Astrocyte of the cerebellum (primary cell): ENCODE results near the gene PHGDH.

ENCODE experiments used
- DNase-seq: peaks from one replicate; pipeline ENCODE4 v3.0.0-alpha.2; 2011; ENCODE audit warnings: low read depth
- H3K4me3 ChIP-seq: 2 replicates; pipeline ENCODE4 v1.5.1; 2011; ENCODE audit warnings: mild to moderate bottlenecking, low read depth, low read length, moderate library complexity
- in situ Hi-C: cut with HindIII; loops from 2 replicates; pipeline ENCODE4 v1.10.0; 2017; ENCODE audit warnings: low sequenced_read_pairs
- TF ChIP-seq, protein P1 (sequence below): IDR thresholded peaks from 2 replicates; pipeline ENCODE4 v1.5.1; 2012; ENCODE audit warnings: low read length, low read depth, moderate library complexity, mild to moderate bottlenecking; ENCODE audit errors: missing control alignments

PHGDH gene

DNA sequence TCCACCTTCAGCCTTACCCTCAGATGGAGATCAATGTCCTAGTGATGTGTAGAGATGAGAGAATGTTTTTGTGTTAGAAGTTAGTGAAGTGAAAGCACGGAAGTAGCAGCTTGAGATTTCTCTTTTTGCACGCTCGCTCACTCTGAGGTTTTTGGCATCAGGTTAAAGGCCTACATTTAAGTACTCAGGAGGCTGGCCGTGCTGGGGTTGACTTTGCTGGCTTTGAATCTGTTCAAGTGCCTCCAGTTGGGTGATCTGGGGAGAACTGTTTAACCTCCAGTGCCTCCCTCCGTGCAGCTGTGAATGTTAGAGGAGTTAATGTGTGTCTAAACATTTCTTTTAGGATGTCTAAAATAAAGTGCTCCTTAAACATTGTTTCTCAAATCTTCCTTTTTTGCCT, 13.9 kb downstream of the PHGDH start:
- no peak overlapping the region for H3K4me3 ChIP-seq
- in situ Hi-C loops, result no loop called here
- DNase-seq, result no peak
- TF ChIP-seq, protein P1, sequence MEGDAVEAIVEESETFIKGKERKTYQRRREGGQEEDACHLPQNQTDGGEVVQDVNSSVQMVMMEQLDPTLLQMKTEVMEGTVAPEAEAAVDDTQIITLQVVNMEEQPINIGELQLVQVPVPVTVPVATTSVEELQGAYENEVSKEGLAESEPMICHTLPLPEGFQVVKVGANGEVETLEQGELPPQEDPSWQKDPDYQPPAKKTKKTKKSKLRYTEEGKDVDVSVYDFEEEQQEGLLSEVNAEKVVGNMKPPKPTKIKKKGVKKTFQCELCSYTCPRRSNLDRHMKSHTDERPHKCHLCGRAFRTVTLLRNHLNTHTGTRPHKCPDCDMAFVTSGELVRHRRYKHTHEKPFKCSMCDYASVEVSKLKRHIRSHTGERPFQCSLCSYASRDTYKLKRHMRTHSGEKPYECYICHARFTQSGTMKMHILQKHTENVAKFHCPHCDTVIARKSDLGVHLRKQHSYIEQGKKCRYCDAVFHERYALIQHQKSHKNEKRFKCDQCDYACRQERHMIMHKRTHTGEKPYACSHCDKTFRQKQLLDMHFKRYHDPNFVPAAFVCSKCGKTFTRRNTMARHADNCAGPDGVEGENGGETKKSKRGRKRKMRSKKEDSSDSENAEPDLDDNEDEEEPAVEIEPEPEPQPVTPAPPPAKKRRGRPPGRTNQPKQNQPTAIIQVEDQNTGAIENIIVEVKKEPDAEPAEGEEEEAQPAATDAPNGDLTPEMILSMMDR, result no peak

DNA sequence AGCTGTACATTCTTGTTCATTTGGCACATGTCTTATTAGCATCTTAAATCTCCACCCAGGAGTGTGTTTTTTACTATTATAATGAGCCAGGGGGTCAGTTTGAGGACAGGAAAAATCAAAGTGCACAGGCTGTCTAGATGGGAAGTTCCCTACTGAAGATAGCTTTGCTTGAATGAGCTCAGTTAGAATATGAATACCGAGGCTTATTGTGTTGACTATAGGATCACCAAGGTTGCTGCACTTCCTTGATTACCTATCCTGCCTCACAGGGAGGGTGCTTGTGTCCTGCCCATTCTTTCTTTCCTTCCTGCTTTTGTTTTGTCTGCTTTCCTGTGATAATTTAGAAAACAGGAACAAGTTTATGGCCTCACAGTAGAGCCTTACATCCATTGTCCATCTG, 16.3 kb downstream of the PHGDH start:
- TF ChIP-seq, protein P1, result no peak
- in situ Hi-C loops, result no loop called here
- no peak overlapping the region for H3K4me3 ChIP-seq
- no peak for DNase-seq

DNA sequence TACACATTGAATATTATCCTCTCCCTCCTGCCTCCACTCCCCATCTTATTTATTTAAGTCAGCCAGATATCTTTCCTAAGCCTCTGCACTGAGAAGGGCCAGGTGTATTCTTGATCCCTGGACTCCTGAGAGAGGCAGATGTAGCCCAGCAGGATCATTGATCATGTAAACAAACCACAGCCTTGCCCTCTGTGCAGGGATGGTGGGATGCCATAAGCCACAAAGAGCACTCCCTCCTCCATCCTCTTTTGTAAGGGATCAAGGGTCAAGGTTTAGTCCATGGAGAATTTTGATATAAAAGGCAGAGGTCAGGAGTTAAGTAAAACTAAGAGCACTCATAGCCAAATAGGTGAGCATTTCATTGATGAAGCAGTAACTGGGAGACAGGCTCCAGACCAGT, 17.3 kb downstream of the PHGDH start:
- TF ChIP-seq, protein P1, result no peak
- in situ Hi-C loops, result no loop called here
- no peak overlapping the region for H3K4me3 ChIP-seq
- DNase-seq, result no peak

DNA sequence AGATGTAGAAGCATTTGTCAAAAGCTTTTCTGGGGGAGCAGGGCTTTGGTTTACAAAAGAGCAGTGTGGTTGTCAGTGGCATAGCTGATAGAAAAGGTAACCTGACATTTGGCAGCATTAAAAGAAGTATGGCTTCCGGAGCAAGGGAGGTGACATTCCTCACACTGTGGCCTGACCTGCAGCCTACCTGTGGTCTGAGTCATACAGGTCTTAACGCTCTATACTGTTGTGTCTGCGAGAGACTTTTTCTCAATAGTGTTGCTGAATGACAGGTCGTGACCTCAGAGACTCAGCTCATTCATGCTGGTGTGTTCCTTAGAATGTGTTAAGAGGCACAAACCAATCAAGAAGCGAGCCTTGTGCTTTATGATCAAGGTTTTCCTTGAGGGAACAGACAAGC, 19.3 kb downstream of the PHGDH start:
- H3K4me3 ChIP-seq, result no peak overlapping the region
- in situ Hi-C loops, result no loop called here
- TF ChIP-seq, protein P1, result no peak
- DNase-seq, result no peak

DNA sequence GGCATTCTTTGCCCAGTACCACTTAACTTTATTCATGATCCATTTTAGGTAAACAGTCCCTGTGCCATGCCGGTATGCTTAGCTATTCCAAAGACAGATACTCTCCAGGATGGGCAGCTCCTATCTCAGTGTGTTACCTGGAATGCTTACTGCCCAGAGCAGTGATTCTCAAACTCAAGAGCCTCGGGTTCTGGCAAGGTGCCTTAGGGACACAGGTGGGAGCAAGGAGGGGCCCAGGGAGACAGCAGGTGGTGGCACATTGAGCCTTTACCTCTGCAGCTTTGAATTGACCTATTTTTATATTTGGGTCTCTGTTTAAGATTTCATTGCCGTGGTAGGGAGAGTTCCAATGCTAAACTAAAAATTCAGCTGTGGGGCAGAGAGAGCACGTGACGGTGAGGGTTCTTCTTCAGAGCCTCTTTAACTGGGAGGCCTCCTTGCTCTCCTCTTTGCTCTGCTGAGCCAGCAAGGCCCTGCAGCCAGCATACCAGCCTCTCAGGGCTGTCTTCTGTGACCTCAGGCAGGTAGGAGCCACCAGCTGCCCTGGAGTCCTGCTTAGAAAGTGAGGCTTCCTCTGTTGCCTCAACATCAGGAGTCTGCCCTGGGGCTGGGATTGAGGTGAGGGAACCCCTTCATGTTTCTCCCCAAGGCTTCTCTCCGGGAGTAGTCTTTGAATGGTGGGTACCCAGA, 20.2 kb downstream of the PHGDH start:
- TF ChIP-seq, protein P1, result no peak
- DNase-seq, result no peak
- no peak overlapping the region for H3K4me3 ChIP-seq
- in situ Hi-C loops, result no loop called here

DNA sequence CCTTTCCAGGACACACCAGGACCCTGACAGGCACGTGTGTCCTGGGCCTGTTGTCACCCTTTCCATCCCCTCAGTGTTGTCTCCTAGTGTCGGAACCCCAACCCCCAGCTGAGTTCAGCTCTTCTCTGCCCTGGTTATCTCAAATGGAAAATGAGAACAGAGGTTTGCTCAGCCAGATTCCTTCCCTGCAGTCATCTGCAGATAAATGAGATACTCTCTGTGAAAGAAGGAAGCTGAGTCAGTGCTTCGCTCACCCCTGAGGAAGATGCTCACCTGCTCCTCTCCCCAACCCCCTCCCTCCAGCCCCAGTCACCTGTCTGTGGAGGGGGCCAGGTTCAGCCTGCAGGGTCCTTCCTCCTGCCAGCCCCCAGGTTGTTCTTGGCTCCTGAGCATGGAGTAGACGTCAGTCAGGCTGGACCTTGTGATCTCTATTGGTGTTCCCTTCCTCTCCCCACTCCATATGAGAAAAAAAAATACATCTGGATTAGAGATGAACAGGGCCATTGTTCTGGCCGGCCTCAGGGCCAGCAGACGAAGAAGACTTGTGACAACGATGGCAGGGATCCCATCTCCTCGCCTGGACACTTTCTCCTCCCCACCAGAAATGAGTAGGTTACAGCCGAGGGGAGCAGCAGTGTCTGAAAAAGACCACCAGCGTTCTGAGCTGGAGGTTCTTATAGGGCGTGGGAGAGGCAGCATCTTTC, 20.9 kb downstream of the PHGDH start:
- TF ChIP-seq, protein P1, result no peak
- no peak overlapping the region for H3K4me3 ChIP-seq
- DNase-seq, result no peak
- in situ Hi-C loops, result no loop called here
